ENCODE measurements around the gene PDGFRB. TPM values are rescaled to one million over a fixed set of nuclear protein-coding genes. Genes with fewer than 3 reads are reported as not detected.

Gene PDGFRB
- total and polyA plus RNA-seq, 4 donors, result 5.2 to 13.1 (median 8.3) TPM

DNA sequence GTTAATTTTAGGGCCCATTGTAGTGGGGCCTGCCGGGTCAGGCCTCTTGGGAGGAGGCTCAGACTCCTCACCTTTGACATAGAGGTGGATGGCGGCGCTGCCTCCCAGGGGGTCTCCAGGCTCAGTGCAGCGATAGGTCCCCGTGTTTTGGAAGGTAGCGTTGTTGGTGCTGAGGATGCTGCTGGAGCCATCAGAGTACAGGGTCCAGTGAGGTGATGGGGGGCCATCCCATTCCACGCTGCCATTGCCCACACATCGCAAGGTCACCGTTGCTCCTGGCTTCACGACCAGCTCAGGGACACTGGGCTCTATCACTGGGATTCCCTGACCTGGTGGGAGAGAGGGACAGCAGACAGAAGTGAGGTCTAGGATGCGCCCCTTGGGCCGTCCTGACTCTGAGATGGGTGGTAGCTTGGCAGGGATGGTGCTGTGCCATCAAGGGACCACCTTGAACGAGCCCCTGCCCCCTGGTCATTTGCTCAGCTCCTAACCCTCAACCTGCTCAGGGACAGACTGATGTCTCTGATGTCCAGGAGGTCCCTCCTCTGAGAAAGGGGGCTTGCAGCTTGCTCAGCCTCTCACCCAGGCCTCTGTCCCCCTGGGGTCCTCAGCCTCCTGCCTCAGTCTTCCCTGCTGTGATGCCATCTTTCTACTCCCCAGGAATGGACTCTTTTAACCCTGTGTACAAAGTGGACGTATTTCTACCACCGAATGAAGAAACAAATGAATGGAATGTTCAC, 74.8 kb downstream of the PDGFRB start:
- H3K36me3 ChIP-seq (ENCODE audit: control insufficient read depth in 4 of 4, insufficient read depth in 3 of 4, low read depth in 1 of 4, low read length in 3 of 4), result peaks cover 0 to 3% (median 0%) of the 10 kb centered on the region in 4 donors
- no peak overlapping the region for H3K9ac ChIP-seq (ENCODE audit: low read depth in 1 of 2, low read length in 2 of 2)
- peaks cover 0 to 2% (median 0%) of the 10 kb centered on the region in 4 donors for H3K4me1 ChIP-seq (ENCODE audit: control insufficient read depth in 4 of 4, insufficient read depth in 4 of 4, low read length in 3 of 4)
- peaks cover 0 to 2% (median 0%) of the 10 kb centered on the region in 4 donors for H3K27me3 ChIP-seq (ENCODE audit: control insufficient read depth in 4 of 4, insufficient read depth in 4 of 4, low read length in 3 of 4)
- H3K4me3 ChIP-seq (ENCODE audit: low read depth in 1 of 3, low read length in 3 of 3), result no peak overlapping the region
- no peak overlapping the region for H3K27ac ChIP-seq (ENCODE audit: low read depth in 1 of 2, low read length in 2 of 2)
- DNase-seq (ENCODE audit: low spot score), result no peak
- TF ChIP-seq RAD21 (IDR thresholded peaks at IDR 0.05), result no peak
- no peak for TF ChIP-seq TAF1 (conservative IDR thresholded peaks at IDR 0.05)
- TF ChIP-seq FOXA1 (IDR thresholded peaks at IDR 0.05), result no peak
- no peak for TF ChIP-seq EGR1 (IDR thresholded peaks at IDR 0.05; ENCODE audit: low read depth in 2 of 2)
- no peak for TF ChIP-seq HNF4G (IDR thresholded peaks at IDR 0.05)
- no peak for TF ChIP-seq SP1 (IDR thresholded peaks at IDR 0.05)
- TF ChIP-seq RXRA (IDR thresholded peaks at IDR 0.05), result no peak
- TF ChIP-seq MAX (IDR thresholded peaks at IDR 0.05), result no peak
- no peaks in the 10 kb centered on the region for H3K9me3 ChIP-seq (ENCODE audit: control insufficient read depth in 4 of 4, low read length in 3 of 4)
- WGBS, result 82% methylated on average over 15 of the region's 15 CpGs

DNA sequence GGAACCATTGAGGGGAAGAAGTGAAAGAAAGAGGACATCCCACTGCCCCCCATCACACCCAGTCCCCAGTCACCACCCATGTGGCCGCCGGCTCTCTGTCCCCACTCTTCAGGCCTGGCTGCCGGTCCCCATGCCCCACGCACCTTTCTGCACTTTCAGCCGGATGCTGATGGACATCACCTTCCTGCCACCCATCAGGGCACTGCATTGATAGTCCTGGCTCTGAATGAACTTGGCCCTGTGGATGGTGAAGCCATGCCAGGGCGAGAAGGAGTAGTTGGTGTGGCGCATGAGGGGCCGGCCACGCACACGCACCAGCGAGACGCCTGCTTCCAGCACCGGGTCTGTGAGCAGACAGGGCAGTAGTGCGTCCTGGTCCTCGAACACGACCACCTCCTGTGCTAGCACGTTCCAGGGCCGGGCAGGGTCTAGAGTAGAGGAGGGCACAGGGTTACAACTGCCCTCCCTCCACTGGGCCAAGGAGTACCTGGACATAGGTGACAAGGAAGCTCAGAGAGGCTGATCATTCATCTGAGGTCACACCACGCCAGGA, 75.7 kb downstream of the PDGFRB start:
- Histone ChIP-seq H3K27me3 (ENCODE audit: control insufficient read depth in 4 of 4, insufficient read depth in 4 of 4, low read length in 3 of 4) (peaks cover 0 to 2% (median 0%) of the 10 kb centered on the region in 4 donors), H3K27ac (ENCODE audit: low read depth in 1 of 2, low read length in 2 of 2) (no peak overlapping the region), H3K4me3 (ENCODE audit: low read depth in 1 of 3, low read length in 3 of 3) (no peak overlapping the region), H3K4me1 (ENCODE audit: control insufficient read depth in 4 of 4, insufficient read depth in 4 of 4, low read length in 3 of 4) (peaks cover 0 to 2% (median 0%) of the 10 kb centered on the region in 4 donors), H3K9ac (ENCODE audit: low read depth in 1 of 2, low read length in 2 of 2) (no peak overlapping the region), H3K9me3 (ENCODE audit: control insufficient read depth in 4 of 4, low read length in 3 of 4) (no peaks in the 10 kb centered on the region), H3K36me3 (ENCODE audit: control insufficient read depth in 4 of 4, insufficient read depth in 3 of 4, low read depth in 1 of 4, low read length in 3 of 4) (peaks cover 0 to 3% (median 0%) of the 10 kb centered on the region in 4 donors)
- DNase-seq (ENCODE audit: low spot score), result no peak
- TF ChIP-seq YY1 (IDR thresholded peaks at IDR 0.05), result no peak
- TF ChIP-seq, protein P1, sequence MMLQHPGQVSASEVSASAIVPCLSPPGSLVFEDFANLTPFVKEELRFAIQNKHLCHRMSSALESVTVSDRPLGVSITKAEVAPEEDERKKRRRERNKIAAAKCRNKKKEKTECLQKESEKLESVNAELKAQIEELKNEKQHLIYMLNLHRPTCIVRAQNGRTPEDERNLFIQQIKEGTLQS (IDR thresholded peaks at IDR 0.05), result no peak
- no peak for TF ChIP-seq FOXA1 (IDR thresholded peaks at IDR 0.05)
- no peak for TF ChIP-seq EGR1 (IDR thresholded peaks at IDR 0.05; ENCODE audit: low read depth in 2 of 2)
- no peak for TF ChIP-seq FOXA2 (IDR thresholded peaks at IDR 0.05)
- no peak for TF ChIP-seq NR2F2 (IDR thresholded peaks at IDR 0.05)
- TF ChIP-seq MAX (IDR thresholded peaks at IDR 0.05), result no peak
- WGBS, result 93% methylated on average over 19 of the region's 19 CpGs

- peaks cover 0 to 2% (median 0%) of the 10 kb centered on the region in 4 donors for H3K27me3 ChIP-seq (ENCODE audit: control insufficient read depth in 4 of 4, insufficient read depth in 4 of 4, low read length in 3 of 4)
- peaks cover 0 to 2% (median 0%) of the 10 kb centered on the region in 4 donors for H3K4me1 ChIP-seq (ENCODE audit: control insufficient read depth in 4 of 4, insufficient read depth in 4 of 4, low read length in 3 of 4)
- H3K36me3 ChIP-seq (ENCODE audit: control insufficient read depth in 4 of 4, insufficient read depth in 3 of 4, low read depth in 1 of 4, low read length in 3 of 4), result peaks cover 0 to 3% (median 0%) of the 10 kb centered on the region in 4 donors
- DNase-seq (ENCODE audit: low spot score), result peak; percentile 27
- H3K27ac ChIP-seq (ENCODE audit: low read depth in 1 of 2, low read length in 2 of 2), result no peak overlapping the region
- H3K9me3 ChIP-seq (ENCODE audit: control insufficient read depth in 4 of 4, low read length in 3 of 4), result no peaks in the 10 kb centered on the region
- H3K4me3 ChIP-seq (ENCODE audit: low read depth in 1 of 3, low read length in 3 of 3), result no peak overlapping the region
- WGBS, result 88% methylated on average over 7 of the region's 7 CpGs
- no peak for TF ChIP-seq FOXA1 (IDR thresholded peaks at IDR 0.05)
- TF ChIP-seq, protein P2, sequence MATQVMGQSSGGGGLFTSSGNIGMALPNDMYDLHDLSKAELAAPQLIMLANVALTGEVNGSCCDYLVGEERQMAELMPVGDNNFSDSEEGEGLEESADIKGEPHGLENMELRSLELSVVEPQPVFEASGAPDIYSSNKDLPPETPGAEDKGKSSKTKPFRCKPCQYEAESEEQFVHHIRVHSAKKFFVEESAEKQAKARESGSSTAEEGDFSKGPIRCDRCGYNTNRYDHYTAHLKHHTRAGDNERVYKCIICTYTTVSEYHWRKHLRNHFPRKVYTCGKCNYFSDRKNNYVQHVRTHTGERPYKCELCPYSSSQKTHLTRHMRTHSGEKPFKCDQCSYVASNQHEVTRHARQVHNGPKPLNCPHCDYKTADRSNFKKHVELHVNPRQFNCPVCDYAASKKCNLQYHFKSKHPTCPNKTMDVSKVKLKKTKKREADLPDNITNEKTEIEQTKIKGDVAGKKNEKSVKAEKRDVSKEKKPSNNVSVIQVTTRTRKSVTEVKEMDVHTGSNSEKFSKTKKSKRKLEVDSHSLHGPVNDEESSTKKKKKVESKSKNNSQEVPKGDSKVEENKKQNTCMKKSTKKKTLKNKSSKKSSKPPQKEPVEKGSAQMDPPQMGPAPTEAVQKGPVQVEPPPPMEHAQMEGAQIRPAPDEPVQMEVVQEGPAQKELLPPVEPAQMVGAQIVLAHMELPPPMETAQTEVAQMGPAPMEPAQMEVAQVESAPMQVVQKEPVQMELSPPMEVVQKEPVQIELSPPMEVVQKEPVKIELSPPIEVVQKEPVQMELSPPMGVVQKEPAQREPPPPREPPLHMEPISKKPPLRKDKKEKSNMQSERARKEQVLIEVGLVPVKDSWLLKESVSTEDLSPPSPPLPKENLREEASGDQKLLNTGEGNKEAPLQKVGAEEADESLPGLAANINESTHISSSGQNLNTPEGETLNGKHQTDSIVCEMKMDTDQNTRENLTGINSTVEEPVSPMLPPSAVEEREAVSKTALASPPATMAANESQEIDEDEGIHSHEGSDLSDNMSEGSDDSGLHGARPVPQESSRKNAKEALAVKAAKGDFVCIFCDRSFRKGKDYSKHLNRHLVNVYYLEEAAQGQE (IDR thresholded peaks at IDR 0.05), result no peak
- TF ChIP-seq JUND (IDR thresholded peaks at IDR 0.05), result no peak
- no peak for TF ChIP-seq TAF1 (conservative IDR thresholded peaks at IDR 0.05)
- no peak for TF ChIP-seq GABPA (IDR thresholded peaks at IDR 0.05 in 1 of 2, conservative IDR thresholded peaks at IDR 0.05 in 1 of 2)
- TF ChIP-seq EGR1 (IDR thresholded peaks at IDR 0.05; ENCODE audit: low read depth in 2 of 2), result no peak
- H3K9ac ChIP-seq (ENCODE audit: low read depth in 1 of 2, low read length in 2 of 2), result no peak overlapping the region
Measured at GRCh38 chr5:150078802-150079689, 76.6 kb downstream of the PDGFRB start.
